Pancreas (tissue), 10 donors: ENCODE data around the gene NEURL4. TPM values are rescaled to one million over a fixed set of nuclear protein-coding genes. Genes with fewer than 3 reads are reported as not detected.
A peak's percentile ranks its signal among the peaks of the same experiment; 100 is the strongest.
"Not testable (repeated sequence)": the region's sequence is repeated elsewhere in the genome, so short reads cannot be mapped to it uniquely, and the experiment has no call there.

ENCODE experiments used
- ATAC-seq, 4 donors: fragments of 200-7000 bp; cut with Tn5 transposase; one replicate each; pipeline versions ENCODE4 v1.8.0 to v1.9.1; 2020; ENCODE audit warnings: mild to moderate bottlenecking in 4 of 4, moderate library complexity in 4 of 4
- DNase-seq, 6 donors: peaks; one replicate each; pipeline ENCODE4 v3.0.0-alpha.2; 2020
- FAIRE-seq: peaks from 2 replicates; lab custom pipeline; 2012; peaks lifted over from hg19 to GRCh38; lab: Jason Lieb, UNC
- H3K27ac ChIP-seq, 4 donors: fragments of 200-600 bp; sonication (generic); 1 replicate in 3 of 4; 2 replicates in 1 of 4; pipeline versions ENCODE4 v1.5.0 to v1.8.0; 2020
- H3K27me3 ChIP-seq, 4 donors: fragments of 200-600 bp; one replicate each; pipeline ENCODE4 v1.8.0; 2021
- H3K36me3 ChIP-seq, 3 donors: fragments of 200-600 bp; sonication (generic) in 1 of 3; one replicate each; pipeline versions ENCODE4 v1.5.0 to v1.8.0; 2020 to 2021
- H3K4me1 ChIP-seq, 3 donors: fragments of 200-600 bp; one replicate each; pipeline ENCODE4 v1.8.0; 2021
- H3K4me3 ChIP-seq, 4 donors: fragments of 200-600 bp; sonication (generic) in 2 of 4; one replicate each; pipeline versions ENCODE4 v1.5.0 to v1.8.0; 2020 to 2021
- H3K9me3 ChIP-seq, 4 donors: fragments of 200-600 bp; one replicate each; pipeline ENCODE4 v1.8.0; 2021
- WGBS, 2 donors: extraction: QIAGEN DNeasy Blood & Tissue Kit; methylation state at CpG; one replicate each; pipeline ENCODE4 v1.1.7; 2013; 5-methylcytosine and 5-hydroxymethylcytosine counted together
- intact Hi-C, 3 donors: fragments of 100-400 bp; cut with DNase I; formaldehyde crosslinking; loops; one replicate each; pipeline versions ENCODE4 v1.11.1 to v1.14.2; 2022
- polyA plus RNA-seq, 2 donors: library from polyadenylated mRNA; stranded (reverse); fragments of 200-250 nt; gene quantifications; one replicate each; pipeline ENCODE4 v1.2.3, GENCODE V29; 2013
- total RNA-seq, 6 donors: library from RNA; stranded (reverse); fragmentation: NEBNext Ultra II Directional in 4 of 6; extraction: Animal tissue kit (Norgen Biotek cat#: 25700) in 4 of 6; gene quantifications; one replicate each; pipeline versions ENCODE4 v1.2.1 to v1.2.4, GENCODE V29; 2021 to 2023
- TF ChIP-seq, protein P1 (sequence below), 4 donors: fragments of 200-600 bp; sonication (generic) in 3 of 4; IDR thresholded peaks; one replicate each; pipeline versions ENCODE4 v1.5.0 to v1.8.0; 2021; ENCODE audit warnings: antibody characterized with exemption in 4 of 4
- donor health status: healthy with polysubstance abuse.
- donor health status: DM: no; HTN: no; CAD: no; lungs with moderate emphysema.
- donor health status: DM: no; HTN: no; CAD: no.
- donor health status: control.
- donor health status: control.
- donor health status: Bipolar disorder and iron deficiency.
- donor health status: DM: yes; HTN: yes; CAD: no.
- donor health status: DM: no; HTN: no; CAD: no.
- donor health status: DM: no; HTN: no; CAD: no.
- donor health status: DM: yes; HTN: yes; CAD: no.

NEURL4 gene
- total and polyA plus RNA-seq, 8 donors, result 12.6 to 72.1 (median 18.3) TPM

DNA sequence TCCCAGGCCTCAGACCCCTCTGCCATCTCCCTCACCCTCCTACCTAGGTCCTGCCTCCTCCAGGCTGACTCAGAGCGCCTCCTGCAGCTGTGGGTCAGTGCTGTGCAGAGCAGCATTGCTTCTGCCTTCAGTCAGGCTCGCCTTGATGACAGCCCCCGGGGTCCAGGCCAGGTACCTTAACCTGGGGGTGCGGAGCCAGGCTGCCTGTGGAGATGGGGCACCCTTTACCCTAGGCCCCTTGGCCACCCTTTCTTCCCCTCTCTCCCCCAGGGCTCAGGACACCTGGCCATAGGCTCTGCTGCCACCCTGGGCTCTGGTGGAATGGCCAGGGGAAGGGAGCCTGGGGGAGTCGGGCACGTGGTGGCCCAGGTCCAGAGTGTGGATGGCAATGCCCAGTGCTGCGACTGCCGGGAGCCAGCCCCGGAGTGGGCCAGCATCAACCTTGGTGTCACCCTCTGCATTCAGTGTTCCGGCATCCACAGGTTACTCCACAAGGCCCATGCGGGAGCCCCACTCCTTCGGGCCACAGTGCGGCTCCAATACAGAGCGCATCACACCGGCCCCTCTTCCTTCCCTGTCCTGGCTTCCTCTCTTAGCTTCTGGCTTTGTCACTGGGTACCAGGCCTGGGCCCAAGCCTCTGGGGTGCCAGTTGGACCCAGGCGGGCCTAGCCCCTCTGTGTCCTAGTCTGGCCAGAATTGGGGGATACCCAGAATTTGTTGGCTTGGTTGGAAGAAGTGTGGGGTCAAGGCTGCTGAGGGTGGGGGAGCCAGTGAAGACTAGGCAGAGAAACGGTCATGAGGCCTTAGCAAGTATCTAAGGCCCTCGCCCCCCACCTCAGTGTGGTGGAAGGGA lies 17.9 kb upstream of the NEURL4 start:
- intact Hi-C loops, result loop anchor here in 1 of 3 donors (5.0 kb wide), 1 partner anchor 70 kb away; no protein-coding TSS in a partner anchor
- TF ChIP-seq, protein P1, sequence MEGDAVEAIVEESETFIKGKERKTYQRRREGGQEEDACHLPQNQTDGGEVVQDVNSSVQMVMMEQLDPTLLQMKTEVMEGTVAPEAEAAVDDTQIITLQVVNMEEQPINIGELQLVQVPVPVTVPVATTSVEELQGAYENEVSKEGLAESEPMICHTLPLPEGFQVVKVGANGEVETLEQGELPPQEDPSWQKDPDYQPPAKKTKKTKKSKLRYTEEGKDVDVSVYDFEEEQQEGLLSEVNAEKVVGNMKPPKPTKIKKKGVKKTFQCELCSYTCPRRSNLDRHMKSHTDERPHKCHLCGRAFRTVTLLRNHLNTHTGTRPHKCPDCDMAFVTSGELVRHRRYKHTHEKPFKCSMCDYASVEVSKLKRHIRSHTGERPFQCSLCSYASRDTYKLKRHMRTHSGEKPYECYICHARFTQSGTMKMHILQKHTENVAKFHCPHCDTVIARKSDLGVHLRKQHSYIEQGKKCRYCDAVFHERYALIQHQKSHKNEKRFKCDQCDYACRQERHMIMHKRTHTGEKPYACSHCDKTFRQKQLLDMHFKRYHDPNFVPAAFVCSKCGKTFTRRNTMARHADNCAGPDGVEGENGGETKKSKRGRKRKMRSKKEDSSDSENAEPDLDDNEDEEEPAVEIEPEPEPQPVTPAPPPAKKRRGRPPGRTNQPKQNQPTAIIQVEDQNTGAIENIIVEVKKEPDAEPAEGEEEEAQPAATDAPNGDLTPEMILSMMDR (IDR thresholded peaks at IDR 0.05), result no peak
- Histone ChIP-seq H3K4me3 (no peak overlapping the region), H3K27me3 (no peaks in the 10 kb centered on the region), H3K27ac (no peak overlapping the region), H3K4me1 (peaks cover 0 to 9% (median 7%) of the 10 kb centered on the region in 3 donors), H3K9me3 (no peaks in the 10 kb centered on the region), H3K36me3 (no peaks in the 10 kb centered on the region)
- 46 to 56% methylated on average over 18 of the region's 18 CpGs for WGBS, 2 donors
- DNase-seq (peak in 1 of 6 donors; percentile 46), ATAC-seq (no peak), FAIRE-seq (no peak)

DNA sequence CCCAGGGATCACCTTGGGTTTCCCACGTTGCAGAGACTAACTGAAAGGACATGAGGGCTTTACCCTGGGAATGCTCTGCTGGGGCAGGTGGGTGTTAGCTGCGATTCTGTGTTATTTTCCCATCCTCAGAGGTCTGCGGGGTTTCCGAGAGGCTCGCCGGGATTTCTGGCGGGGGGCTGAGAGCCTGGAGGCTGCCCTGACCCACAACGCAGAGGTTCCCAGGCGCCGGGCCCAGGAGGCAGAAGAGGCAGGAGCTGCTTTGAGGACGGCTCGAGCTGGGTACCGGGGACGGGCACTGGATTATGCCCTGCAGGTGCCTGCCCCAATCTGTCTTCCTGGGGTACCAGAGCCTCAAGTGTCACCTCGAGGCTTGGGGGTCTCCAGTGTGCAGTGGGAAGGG lies 14.1 kb upstream of the NEURL4 start:
- H3K9me3 ChIP-seq, result no peaks in the 10 kb centered on the region
- H3K4me3 ChIP-seq, result no peak overlapping the region
- H3K4me1 ChIP-seq, result no peaks in the 10 kb centered on the region
- intact Hi-C loops, result no loop called here
- no peak for FAIRE-seq
- no peak for ATAC-seq
- TF ChIP-seq, protein P1 (IDR thresholded peaks at IDR 0.05), result no peak
- H3K27ac ChIP-seq, result no peak overlapping the region
- no peaks in the 10 kb centered on the region for H3K36me3 ChIP-seq
- WGBS, 2 donors, result 38 to 51% methylated on average over 15 of the region's 15 CpGs
- H3K27me3 ChIP-seq, result no peaks in the 10 kb centered on the region
- DNase-seq, result no peak

DNA sequence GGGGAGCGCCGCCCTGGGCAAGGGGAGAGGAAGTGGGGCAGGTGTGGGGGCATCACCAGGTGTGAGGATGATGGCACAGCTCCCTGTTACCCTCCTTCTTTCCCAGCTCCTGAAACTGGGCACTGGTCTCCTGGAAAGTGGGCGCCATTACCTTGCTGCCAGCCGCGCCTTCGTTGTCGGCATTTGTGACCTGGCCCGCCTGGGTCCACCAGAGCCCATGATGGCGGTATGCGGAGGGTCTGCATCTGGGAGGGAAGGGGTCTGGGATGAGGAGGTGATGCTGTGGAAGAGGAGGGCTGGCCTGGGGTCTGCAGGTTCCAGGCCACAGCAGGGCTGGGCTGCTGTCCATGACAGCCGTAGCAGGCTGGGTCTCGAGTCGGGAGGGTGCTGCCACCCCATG lies 12.7 kb upstream of the NEURL4 start:
- no peaks in the 10 kb centered on the region for H3K4me1 ChIP-seq
- no peaks in the 10 kb centered on the region for H3K9me3 ChIP-seq
- no peak for FAIRE-seq
- H3K27ac ChIP-seq, result no peak overlapping the region
- 73 to 84% methylated on average over 11 to 13 of the region's 13 CpGs for WGBS, 2 donors
- no peak overlapping the region for H3K4me3 ChIP-seq
- ATAC-seq, result no peak
- TF ChIP-seq, protein P1 (IDR thresholded peaks at IDR 0.05), result no peak
- no peaks in the 10 kb centered on the region for H3K36me3 ChIP-seq
- intact Hi-C loops, result no loop called here
- DNase-seq, result no peak
- no peaks in the 10 kb centered on the region for H3K27me3 ChIP-seq

DNA sequence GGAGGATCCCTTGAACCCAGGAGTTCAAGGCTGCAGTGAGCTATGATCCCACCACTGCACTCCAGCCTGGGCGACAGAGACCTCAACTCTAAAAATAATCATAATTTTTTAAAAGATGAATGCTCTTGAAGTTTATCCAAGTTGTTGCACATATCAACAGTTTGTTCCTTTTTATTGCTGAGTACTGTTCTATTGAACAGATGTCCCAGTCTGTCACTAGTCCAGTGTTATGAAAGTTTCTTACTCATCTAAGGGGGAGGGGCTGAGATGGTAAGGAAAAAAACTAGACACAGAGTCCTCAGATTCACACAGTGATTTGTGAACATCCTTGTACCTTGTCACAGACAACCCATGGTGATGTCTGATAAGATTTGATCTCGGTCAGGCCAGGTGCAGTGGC lies 11.0 kb upstream of the NEURL4 start:
- no peak for FAIRE-seq
- no peak for DNase-seq
- H3K27ac ChIP-seq, result no peak overlapping the region
- intact Hi-C loops, result no loop called here
- no peak overlapping the region for H3K4me3 ChIP-seq
- TF ChIP-seq, protein P1 (IDR thresholded peaks at IDR 0.05), result no peak
- no peak for ATAC-seq
- H3K9me3 ChIP-seq, result no peaks in the 10 kb centered on the region
- H3K27me3 ChIP-seq, result no peaks in the 10 kb centered on the region
- H3K36me3 ChIP-seq, result no peaks in the 10 kb centered on the region
- 36 to 43% methylated on average over 2 of the region's 2 CpGs for WGBS, 2 donors
- H3K4me1 ChIP-seq, result no peaks in the 10 kb centered on the region

DNA sequence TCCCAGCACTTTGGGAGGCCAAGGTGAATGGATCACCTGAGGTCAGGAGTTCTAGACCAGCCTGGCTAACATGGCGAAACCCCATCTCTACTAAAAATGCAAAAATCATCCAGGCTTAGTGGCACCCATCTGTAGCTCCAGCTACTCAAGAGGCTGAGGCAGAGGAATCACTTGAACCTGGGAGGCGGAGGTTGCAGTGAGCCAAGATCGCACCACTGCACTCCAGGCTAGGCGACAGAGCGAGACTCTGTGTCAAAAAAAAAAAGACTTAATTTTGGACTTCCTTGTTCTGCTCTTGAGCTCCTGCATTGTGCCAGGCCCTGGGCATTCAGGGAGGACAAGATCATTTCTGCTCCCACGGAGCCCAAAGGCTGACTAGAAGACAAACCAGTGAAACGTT lies 8.5 kb upstream of the NEURL4 start:
- WGBS, 2 donors, result 67 to 81% methylated on average over 7 of the region's 7 CpGs
- H3K4me3 ChIP-seq, result peak overlapping the region in 1 of 4 donors; percentile 12
- H3K36me3 ChIP-seq, intact Hi-C loops, H3K27ac ChIP-seq, H3K9me3 ChIP-seq, ATAC-seq, DNase-seq, FAIRE-seq, H3K27me3 ChIP-seq, H3K4me1 ChIP-seq: not testable (repeated sequence)
